ENCODE measurements around the gene GRM4.

DNA sequence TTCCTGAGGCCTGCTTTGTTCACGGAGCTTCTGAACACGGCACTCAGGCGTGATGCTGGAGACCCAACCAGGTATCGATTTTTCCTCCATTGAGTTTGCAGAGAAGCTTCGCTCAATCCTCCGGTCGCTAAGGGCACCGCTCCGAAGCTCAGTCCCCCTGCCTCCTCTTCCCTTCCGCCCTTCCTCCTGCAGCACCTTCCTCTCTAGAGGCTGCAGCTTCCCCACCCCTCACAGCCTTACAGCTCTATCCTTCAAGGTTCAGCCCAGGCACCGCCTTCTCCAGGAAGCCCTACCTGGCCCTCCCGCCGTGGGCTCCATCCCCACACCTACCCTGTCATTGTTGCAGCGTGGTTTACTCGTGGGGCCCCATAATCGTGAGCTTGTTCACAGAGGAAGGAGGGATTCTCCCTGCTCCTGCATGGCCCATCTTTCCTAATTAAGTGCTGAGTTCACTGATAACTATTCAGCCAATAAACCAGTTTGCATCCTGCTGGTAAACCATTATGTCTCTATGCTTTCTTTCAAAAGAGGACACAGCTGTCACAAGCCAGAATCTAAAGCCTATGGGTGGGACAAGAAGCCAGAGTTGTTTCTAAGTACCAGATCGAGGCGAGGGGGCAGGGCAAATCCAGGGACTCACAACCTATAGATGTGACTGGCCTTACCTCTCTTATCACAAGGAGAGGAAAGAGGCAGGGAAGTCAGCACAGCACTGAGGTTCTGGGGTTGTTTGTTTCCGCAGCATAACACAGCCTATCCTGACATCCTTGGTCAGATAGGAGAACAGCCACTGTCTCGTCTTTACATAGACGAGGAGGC lies 152.0 kb downstream of the GRM4 start:
- TF ChIP-seq CTCF (IDR thresholded peaks at IDR 0.05; ENCODE audit: low read depth, low read length, missing input control) (no peak), JUND (IDR thresholded peaks at IDR 0.05) (no peak), TAF1 (conservative IDR thresholded peaks at IDR 0.05) (no peak)
- TF ChIP-seq, protein P1, sequence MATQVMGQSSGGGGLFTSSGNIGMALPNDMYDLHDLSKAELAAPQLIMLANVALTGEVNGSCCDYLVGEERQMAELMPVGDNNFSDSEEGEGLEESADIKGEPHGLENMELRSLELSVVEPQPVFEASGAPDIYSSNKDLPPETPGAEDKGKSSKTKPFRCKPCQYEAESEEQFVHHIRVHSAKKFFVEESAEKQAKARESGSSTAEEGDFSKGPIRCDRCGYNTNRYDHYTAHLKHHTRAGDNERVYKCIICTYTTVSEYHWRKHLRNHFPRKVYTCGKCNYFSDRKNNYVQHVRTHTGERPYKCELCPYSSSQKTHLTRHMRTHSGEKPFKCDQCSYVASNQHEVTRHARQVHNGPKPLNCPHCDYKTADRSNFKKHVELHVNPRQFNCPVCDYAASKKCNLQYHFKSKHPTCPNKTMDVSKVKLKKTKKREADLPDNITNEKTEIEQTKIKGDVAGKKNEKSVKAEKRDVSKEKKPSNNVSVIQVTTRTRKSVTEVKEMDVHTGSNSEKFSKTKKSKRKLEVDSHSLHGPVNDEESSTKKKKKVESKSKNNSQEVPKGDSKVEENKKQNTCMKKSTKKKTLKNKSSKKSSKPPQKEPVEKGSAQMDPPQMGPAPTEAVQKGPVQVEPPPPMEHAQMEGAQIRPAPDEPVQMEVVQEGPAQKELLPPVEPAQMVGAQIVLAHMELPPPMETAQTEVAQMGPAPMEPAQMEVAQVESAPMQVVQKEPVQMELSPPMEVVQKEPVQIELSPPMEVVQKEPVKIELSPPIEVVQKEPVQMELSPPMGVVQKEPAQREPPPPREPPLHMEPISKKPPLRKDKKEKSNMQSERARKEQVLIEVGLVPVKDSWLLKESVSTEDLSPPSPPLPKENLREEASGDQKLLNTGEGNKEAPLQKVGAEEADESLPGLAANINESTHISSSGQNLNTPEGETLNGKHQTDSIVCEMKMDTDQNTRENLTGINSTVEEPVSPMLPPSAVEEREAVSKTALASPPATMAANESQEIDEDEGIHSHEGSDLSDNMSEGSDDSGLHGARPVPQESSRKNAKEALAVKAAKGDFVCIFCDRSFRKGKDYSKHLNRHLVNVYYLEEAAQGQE (IDR thresholded peaks at IDR 0.05) = no peak
- TF ChIP-seq, protein P2, sequence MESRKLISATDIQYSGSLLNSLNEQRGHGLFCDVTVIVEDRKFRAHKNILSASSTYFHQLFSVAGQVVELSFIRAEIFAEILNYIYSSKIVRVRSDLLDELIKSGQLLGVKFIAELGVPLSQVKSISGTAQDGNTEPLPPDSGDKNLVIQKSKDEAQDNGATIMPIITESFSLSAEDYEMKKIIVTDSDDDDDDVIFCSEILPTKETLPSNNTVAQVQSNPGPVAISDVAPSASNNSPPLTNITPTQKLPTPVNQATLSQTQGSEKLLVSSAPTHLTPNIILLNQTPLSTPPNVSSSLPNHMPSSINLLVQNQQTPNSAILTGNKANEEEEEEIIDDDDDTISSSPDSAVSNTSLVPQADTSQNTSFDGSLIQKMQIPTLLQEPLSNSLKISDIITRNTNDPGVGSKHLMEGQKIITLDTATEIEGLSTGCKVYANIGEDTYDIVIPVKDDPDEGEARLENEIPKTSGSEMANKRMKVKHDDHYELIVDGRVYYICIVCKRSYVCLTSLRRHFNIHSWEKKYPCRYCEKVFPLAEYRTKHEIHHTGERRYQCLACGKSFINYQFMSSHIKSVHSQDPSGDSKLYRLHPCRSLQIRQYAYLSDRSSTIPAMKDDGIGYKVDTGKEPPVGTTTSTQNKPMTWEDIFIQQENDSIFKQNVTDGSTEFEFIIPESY (IDR thresholded peaks at IDR 0.05) = no peak
